HG02943 (cell line): ENCODE results near the gene RNH1.

Source experiments
- ATAC-seq: cut with Tn5 transposase; IDR thresholded peaks from one replicate; pipeline ENCODE4 v1.9.1; 2021; ENCODE audit warnings: mild to moderate bottlenecking, low read depth, moderate library complexity; ENCODE audit not compliant: unreplicated experiment

RNH1 gene

GRCh38 chr11:506995-507726 is at the start of gene RNH1:
Gene RNH1, minus strand, starts transcription at chr11:507242. Its CDS starts 5,080 bp downstream, at chr11:502162.
- ATAC-seq, result peak; percentile 47

- ATAC-seq, result no peak
Observed at GRCh38 chr11:555780-556661, 49.0 kb upstream of the RNH1 start.

- ATAC-seq, result no peak
Observed at GRCh38 chr11:555227-555779, 48.3 kb upstream of the RNH1 start.

DNA sequence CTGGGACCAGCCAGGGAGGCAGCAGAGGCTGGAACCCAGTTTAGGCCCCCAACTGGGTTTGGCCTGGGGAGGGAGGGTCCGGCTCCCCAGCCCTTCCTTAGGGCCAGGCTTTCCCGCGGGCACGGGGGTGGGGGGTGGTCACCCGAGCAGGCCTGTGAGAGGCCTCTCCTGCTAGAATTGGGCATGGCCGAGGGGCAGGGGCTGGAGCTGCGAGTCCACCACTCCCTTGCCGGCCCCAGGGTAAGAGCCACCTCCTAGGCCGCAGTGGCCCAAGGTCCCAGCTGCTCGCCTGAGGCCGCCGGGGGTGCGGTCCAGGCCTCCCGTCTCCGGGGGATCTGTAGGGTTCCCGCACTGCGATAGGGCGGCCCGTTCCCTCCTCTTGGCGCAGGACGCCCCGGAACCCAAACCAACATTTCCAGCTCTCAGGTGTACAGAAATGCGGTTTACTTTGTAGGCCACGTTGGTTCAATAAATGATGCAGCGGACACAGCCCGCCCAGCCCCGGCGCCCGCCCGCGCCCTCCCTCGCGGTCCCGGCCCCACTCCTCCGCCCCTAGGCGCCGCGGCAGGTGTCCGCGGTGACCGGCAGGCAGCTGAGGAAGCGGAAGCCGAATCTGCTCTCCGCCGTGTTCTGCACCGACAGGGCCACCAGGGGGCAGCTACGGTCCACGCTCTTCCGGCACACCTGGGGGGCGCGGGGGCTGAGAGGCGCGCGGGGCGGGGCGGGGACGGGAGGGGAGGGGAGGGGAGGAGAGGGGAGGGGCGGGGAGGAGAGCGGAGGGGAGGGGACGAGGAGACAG is 47.6 kb upstream of the RNH1 start:
- no peak for ATAC-seq

DNA sequence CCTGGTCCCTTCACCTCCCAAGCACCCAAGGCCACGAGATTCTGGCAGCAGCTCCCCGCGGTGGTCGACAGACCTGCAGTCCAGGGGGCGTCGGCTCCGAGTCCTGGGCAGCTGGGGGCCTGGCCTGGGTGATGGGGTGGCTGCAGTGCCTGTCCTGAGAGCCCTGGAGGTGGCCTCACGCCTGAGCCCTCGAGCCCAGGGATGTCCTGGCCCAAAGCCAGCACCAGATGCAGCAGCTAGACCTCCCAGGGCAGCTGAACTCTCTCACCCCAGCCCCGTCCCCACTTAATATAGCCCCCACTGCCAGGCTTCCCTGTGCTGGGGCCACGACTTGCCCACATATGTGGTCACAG is 46.9 kb upstream of the RNH1 start:
- ATAC-seq, result no peak

- ATAC-seq, result no peak
Observed at GRCh38 chr11:553083-553987, 46.3 kb upstream of the RNH1 start.

GRCh38 chr11:551596-551995 is 44.6 kb upstream of the RNH1 start:
- no peak for ATAC-seq

GRCh38 chr11:551131-551530 is 44.1 kb upstream of the RNH1 start:
- ATAC-seq, result no peak

GRCh38 chr11:550746-551085 is 43.7 kb upstream of the RNH1 start:
- ATAC-seq, result no peak

- no peak for ATAC-seq
Observed at GRCh38 chr11:550021-550745, 43.1 kb upstream of the RNH1 start.

GRCh38 chr11:548700-549603 is 41.9 kb upstream of the RNH1 start:
- no peak for ATAC-seq

DNA sequence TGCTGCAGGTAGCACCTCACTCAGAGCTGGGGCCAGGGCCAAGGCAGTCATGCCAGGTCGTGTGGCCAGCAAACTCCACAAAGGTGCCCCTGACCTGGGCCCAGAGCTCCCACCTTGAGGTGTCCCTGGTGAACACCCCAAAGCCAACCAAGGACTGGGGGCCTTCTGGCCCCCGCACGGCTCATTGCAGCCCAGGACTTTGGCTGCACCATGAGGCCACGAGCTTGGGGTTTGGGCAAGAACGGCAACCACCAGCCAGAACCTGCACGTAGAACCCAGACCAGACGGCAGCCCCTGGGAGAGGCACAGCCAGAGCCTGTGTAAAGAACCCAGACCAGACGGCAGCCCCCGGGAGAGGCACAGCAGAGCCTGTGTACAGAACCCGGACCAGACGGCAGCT is 38.1 kb upstream of the RNH1 start:
- ATAC-seq, result no peak

- ATAC-seq, result no peak
Observed at GRCh38 chr11:544817-545166, 37.8 kb upstream of the RNH1 start.

- no peak for ATAC-seq
Observed at GRCh38 chr11:541433-541885, 34.4 kb upstream of the RNH1 start.

- ATAC-seq, result no peak
Observed at GRCh38 chr11:540583-541432, 33.8 kb upstream of the RNH1 start.

GRCh38 chr11:539971-540481 is 33.0 kb upstream of the RNH1 start:
- no peak for ATAC-seq

- ATAC-seq, result no peak
Observed at GRCh38 chr11:538431-539051, 31.5 kb upstream of the RNH1 start.
